ENCODE measurements around the gene ARMC3.

- TF ChIP-seq ZNF274 (IDR thresholded peaks at IDR 0.05; ENCODE audit: low read depth, low read length) (no peak), SUZ12 (IDR thresholded peaks at IDR 0.05; ENCODE audit: extremely low read depth, insufficient read depth, insufficient read length) (no peak), YY1 (IDR thresholded peaks at IDR 0.05; ENCODE audit: insufficient read depth, insufficient read length) (no peak)
Observed at GRCh38 chr10:23034790-23035189, 106.9 kb downstream of the ARMC3 start.

Measured in NT2/D1 (cell line).